Activated T-cell treated with anti-CD3 and anti-CD28 coated beads for 4 hours (primary cell): ENCODE data around the gene ZSWIM9.

Experiments
- DNase-seq: peaks from one replicate; pipeline ENCODE4 v3.0.0-alpha.2; 2020

Gene ZSWIM9

DNA sequence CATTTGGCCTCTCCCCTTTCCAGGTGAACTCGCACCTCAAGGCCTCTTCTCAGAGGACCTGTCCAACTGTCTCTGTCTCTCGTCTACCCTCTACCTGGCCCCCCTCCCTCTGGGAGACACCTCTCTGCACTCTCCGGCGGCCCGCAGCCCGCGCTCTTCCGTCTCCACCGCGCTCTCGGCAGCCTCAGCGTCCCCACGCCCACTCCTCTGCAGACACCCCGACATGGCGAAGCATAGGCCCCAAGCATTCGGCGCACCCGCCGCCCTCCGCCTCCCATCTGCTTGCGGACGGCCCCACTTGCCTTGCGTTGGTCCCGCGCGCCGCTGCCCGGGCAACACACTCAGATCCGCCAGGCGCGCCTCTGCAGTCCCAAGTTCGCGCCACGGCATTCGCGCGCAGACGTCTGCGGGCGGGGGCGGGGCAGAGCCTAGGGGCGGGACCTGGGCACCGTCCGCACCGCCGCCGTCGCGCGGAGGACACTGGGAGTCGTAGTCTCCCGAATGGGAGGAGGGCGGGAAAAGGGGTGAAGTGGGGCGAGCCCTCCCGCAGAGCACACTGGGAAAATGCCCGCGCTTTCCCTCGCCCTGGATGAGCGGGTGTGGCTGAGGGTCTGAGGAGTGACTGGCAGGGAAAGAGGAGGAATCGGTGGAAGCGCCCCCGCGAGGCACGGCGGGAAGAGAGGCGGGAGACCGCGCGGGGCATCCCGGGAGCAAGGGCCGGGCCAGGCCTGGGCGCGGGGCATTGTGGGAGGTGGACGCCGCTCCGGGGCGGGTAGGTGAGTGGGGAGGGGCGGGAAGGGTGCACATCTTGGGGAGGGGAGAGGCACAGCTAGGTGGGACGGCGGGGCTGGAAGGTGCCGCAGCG is at the start of gene ZSWIM9, which contains the start of gene LIG1:
Gene ZSWIM9 (plus strand): TSS at position 742 of the 865 bp plus-strand sequence. CDS start 1,123 bp downstream, outside the sequence.
Gene LIG1 (minus strand): TSS at position 406 of the 865 bp plus-strand sequence. CDS start 4,778 bp downstream, outside the sequence.
- peak; percentile 85 for DNase-seq

- no peak for DNase-seq
Observed at GRCh38 chr19:48121066-48121465, 49.4 kb upstream of the ZSWIM9 start.

GRCh38 chr19:48121909-48122371 is 48.5 kb upstream of the ZSWIM9 start:
- no peak for DNase-seq

GRCh38 chr19:48122421-48122820 is 48.1 kb upstream of the ZSWIM9 start:
- no peak for DNase-seq

DNA sequence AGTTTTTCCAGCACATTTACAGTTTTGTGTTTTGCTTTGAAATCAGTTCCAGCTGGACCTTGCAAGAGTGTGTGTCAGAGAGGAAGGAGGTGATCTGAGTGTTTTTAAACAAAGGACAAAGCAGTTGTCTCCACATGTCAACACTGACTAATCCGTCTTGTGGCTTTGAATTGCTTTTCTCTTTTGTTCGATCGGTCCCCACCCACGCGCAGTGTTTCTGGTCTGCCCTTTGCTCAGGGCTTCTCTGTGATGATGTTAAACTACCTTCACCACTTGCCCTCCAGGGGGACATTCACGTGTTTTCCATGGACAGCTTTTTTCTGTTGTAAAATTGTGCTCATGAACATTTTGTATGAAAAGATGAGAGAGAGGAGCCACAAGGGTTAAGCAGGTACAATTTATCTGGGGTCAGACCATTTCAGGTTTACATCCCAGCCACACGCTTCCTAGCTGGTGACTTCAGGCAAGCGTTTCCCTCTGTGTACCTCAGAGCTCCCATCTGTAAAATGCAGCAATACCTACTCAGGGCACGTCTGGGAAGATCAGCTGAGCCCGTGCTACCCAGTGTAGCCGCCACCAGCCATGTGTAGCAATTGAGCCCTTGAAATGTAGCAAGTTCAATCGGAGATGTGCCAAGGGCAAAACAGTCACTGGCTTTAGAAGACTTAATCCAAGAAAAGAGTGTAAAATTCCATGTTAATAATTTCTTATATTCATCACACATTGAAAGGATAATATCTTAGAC is 46.4 kb upstream of the ZSWIM9 start:
- DNase-seq: no peak

GRCh38 chr19:48127561-48127960 is 42.9 kb upstream of the ZSWIM9 start:
- no peak for DNase-seq

GRCh38 chr19:48133094-48133493 is 37.4 kb upstream of the ZSWIM9 start:
- no peak for DNase-seq

DNA sequence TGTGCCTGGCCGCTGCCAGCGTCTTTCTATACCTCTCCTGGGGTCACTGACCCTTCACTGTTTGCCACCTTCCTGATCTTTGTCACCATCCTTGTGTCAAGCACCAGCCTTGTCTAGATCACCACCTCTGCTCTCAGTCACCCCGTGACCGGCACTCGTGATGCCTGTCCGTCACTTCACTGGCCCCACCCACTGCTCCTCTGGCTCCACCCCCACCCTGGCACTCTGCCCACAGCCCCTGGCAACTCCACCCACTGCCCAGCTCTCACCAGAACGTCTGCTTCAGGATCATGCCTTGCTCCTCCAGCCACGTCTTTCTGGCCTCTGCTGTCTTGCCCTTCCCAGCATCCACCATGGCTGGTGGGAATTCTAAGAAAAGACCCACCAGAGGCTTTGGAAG is 35.1 kb upstream of the ZSWIM9 start:
- DNase-seq: no peak

- DNase-seq: no peak
Observed at GRCh38 chr19:48136547-48136946, 33.9 kb upstream of the ZSWIM9 start.

- no peak for DNase-seq
Observed at GRCh38 chr19:48137411-48137810, 33.1 kb upstream of the ZSWIM9 start.

GRCh38 chr19:48139053-48139452 is 31.4 kb upstream of the ZSWIM9 start:
- DNase-seq: no peak

DNA sequence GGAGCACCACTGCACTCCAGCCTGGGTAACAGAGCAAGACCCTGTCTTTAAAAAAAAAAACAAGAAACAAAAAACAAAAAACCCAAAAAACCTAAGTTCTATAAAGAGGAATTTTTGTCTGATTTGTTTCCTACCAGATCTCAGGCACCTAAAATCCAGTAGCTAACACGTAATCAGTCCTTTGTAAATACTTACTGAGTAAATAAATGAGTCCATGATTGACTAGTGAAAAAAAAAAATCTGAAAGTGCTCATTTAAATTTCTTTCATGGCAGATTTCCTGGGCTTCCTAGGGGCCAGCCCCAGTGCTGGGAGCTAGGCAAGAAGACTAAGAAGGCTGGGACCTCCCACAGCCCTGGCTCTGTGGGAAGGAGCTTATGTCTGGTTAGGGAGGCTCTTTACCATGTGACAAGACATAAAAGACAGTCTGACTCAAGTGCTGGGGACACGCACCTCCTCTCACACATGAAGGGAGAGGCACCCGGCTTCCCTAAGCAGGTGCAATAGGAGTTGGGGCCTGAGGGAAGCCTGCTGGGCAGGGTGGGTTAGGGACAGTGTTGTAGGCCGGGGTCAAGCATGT is 22.8 kb upstream of the ZSWIM9 start:
- DNase-seq: no peak

GRCh38 chr19:48148576-48148975 is 21.9 kb upstream of the ZSWIM9 start:
- DNase-seq: no peak

DNA sequence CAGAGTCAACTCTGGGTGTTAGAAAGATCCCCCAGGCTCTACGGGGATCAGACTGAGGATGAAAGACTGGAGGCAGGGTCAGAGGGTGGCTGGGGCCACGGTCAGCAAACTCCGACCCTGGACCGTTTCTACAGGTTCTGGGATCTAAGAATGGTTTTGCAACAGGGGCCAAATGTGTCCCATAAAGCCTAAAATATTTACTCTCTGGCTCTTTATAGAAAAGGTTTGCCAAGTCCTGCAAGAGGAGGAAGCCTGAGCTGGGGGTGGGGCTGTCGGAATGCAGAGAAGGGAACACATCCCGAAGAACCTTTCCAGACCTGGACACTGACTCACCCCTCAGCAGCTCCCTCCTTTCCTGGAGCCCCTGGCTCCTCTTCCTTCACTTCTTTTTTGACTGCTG is 21.1 kb upstream of the ZSWIM9 start:
- DNase-seq: no peak

DNA sequence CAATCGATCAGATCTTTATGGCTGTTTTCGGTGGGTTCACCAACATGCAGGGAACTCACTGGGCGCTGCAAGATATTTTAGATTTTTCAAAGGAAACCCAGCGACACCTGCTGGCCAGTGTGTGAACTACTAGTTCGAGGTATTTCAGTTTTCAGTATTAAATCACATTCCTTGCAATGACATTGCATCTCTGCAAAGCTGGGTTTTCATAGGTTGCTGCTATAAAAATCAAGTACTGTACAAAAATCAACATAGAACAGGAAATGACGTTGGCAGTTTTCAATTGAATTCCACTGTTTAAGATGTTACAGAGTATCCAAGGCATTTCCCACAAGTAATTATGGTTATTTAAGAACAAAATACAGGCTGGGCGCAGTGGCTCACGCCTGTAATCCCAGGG is 17.9 kb upstream of the ZSWIM9 start:
- DNase-seq: peak; percentile 59

- no peak for DNase-seq
Observed at GRCh38 chr19:48154003-48154402, 16.5 kb upstream of the ZSWIM9 start.

DNA sequence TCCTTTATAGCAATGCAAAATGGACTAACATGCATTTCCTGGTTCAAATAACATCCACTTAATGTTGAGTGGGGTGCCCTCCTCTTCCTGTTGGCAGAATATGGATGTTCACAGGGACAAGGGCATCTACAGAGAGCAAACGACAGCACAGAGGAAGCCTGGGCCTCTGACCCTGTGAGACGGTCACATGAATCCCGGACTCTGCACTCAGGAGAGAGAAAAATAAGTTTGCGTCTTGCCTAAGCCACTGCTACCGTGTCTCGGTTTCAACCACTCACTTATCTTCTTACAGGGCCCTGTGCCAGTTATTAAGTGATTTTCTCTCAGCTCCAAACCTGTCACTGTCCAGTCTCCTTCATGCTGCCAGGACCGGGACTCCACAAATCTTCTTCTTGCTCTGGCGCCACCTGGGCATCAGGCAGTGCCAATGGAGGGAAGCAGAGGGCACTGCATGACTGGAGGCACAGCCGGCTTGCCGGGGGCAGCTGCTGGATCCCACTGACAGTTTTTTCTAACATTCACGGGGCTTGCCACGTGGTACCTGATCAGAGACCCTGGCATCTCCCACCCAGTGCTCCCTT is 12.2 kb upstream of the ZSWIM9 start:
- no peak for DNase-seq

DNA sequence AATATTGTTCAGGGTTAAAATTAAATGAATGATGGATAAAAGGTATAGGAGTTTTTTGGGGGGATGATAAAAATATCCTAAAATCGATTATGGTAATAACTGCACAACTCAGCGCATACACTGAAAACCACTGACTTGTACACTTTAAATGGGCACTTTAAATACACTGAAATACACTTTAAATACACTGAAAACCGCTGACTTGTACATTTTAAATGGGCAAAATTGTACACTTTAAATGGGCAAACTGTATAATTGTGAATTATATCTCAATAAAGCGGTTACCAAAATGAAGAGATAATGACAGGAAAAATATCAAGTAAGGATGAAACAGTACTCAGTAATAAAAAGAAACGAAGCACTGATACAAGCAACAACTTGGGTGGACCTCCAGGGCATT is 1.8 kb upstream of the ZSWIM9 start:
- no peak for DNase-seq

- peak; percentile 93 for DNase-seq
Observed at GRCh38 chr19:48169578-48169938, 922 bp upstream of the ZSWIM9 start.

DNA sequence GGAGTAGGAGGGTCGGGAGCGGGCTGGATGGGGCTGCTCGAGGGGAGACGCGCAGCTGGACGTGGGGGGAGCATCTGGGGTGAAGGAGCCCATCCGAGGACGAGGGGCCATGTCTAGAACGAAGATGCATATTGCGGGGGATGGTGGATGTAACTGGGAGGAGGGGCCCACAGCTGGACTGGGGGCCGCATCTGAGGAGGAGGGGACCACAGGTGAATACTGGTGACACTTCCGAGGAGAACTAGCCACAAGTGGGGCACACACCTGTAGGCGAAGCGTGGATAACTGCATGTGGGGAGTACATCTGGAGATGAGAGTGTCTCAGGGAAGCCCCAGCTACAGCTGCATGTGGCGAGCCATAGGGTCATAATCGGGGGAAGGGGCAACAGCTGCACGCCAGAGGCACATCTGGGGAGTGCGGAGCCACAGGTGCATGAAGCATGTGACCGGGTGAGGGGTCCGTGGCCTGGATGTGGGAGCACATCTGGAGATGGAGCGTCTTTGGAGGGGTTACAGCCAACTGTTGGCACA is 402 bp downstream of the ZSWIM9 start:
- DNase-seq: no peak

DNA sequence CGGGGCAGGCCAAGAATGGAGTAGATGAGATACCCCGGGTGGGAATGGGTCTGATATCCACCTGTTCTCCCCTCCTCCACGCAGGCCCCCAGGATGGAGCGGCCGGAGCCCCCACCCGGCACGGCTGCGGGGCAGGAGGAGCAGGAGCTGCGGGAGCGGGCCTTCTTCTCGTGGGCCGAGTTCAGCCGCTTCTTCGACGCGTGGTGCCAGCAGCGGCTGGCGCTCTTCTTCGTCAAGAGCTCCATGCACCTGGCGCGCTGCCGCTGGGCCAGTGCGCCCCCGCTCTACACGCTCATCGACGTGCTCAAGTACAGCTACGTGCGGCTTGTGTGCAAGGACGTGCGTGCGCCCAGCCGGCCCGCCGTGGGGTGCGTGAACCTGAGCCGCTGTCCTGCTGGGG is 1.2 kb downstream of the ZSWIM9 start:
- DNase-seq: no peak

GRCh38 chr19:48174445-48175030 is 4.1 kb downstream of the ZSWIM9 start:
- DNase-seq: no peak

- DNase-seq: no peak
Observed at GRCh38 chr19:48175578-48175977, 5.1 kb downstream of the ZSWIM9 start.
